ENCODE measurements around the gene KDM1A. TPM values are rescaled to one million over a fixed set of nuclear protein-coding genes. Genes with fewer than 3 reads are reported as not detected.

The KDM1A gene
- polyA plus RNA-seq, 3 donors: 22.1 to 30.2 (median 24.1) TPM

- H3K4me2 ChIP-seq (replicated peaks; ENCODE audit: extremely low read depth, low read length, poor library complexity, severe bottlenecking): no peak overlapping the region
- no peak overlapping the region for H3K4me3 Mint-ChIP-seq
- no peak for DNase-seq
- H2AFZ ChIP-seq (ENCODE audit: insufficient read depth, low read depth, low read length, poor library complexity, severe bottlenecking): no peak overlapping the region
- peaks cover 0 to 4% (median 0%) of the 10 kb centered on the region in 3 donors for H3K27me3 Mint-ChIP-seq (ENCODE audit: low read depth in 3 of 3)
- peaks cover 54 to 87% of the 10 kb centered on the region in 2 donors for H3K36me3 ChIP-seq (replicated peaks in 1 of 2; ENCODE audit: control insufficient read depth in 1 of 2, insufficient read depth in 2 of 2, low read length in 2 of 2)
- no peaks in the 10 kb centered on the region for H3K9me3 ChIP-seq (replicated peaks in 1 of 2; ENCODE audit: control insufficient read depth in 1 of 2, insufficient read depth in 1 of 2, low read length in 2 of 2)
- no peak overlapping the region for H3K27ac Mint-ChIP-seq
- H4K20me1 ChIP-seq (ENCODE audit: insufficient read depth, low read length): no peaks in the 10 kb centered on the region
- no peaks in the 10 kb centered on the region for H3K4me1 ChIP-seq (ENCODE audit: control insufficient read depth in 1 of 2, insufficient read depth in 2 of 2, low read length in 2 of 2)
- H3K27me3 ChIP-seq (ENCODE audit: control insufficient read depth in 2 of 2, insufficient read depth in 2 of 2, low read length in 2 of 2): no peaks in the 10 kb centered on the region
- H3K9me3 Mint-ChIP-seq: peaks cover 0 to 1% (median 0%) of the 10 kb centered on the region in 7 donors
- no peak overlapping the region for H3K27ac ChIP-seq (ENCODE audit: low read depth in 1 of 2, low read length in 2 of 2)
- no peaks in the 10 kb centered on the region for H3K79me2 ChIP-seq (ENCODE audit: insufficient read depth, low read length)
- H3K36me3 Mint-ChIP-seq: peaks cover 69 to 79% of the 10 kb centered on the region in 2 donors
- TF ChIP-seq CTCF (IDR thresholded peaks at IDR 0.05): no peak
- H3K4me3 ChIP-seq (replicated peaks in 1 of 3; ENCODE audit: low read depth in 2 of 3, low read length in 3 of 3): no peak overlapping the region
- WGBS (ENCODE audit: insufficient coverage): no CpG with 5 or more reads among the region's 1 CpG
- intact Hi-C loops (cut with micrococcal nuclease): no loop called here
- no peak overlapping the region for H3K9ac ChIP-seq (ENCODE audit: insufficient read depth, low read length, poor library complexity, severe bottlenecking)
- H3K4me1 Mint-ChIP-seq: no peaks in the 10 kb centered on the region
Measured at GRCh38 chr1:23090056-23090455, 70.8 kb downstream of the KDM1A start.

- intact Hi-C loops (cut with micrococcal nuclease): no loop called here
- no peak overlapping the region for H3K4me3 ChIP-seq (replicated peaks in 1 of 3; ENCODE audit: low read depth in 2 of 3, low read length in 3 of 3)
- Mint-ChIP-seq H3K27me3 (ENCODE audit: low read depth in 3 of 3) (peaks cover 0 to 4% (median 0%) of the 10 kb centered on the region in 3 donors), H3K27ac (peak overlapping the region in 1 of 7 donors; percentile 49), H3K4me1 (no peaks in the 10 kb centered on the region), H3K4me3 (no peak overlapping the region), H3K36me3 (peaks cover 57 to 66% of the 10 kb centered on the region in 2 donors), H3K9me3 (peaks cover 0 to 1% (median 0%) of the 10 kb centered on the region in 7 donors)
- H3K79me2 ChIP-seq (ENCODE audit: insufficient read depth, low read length): no peaks in the 10 kb centered on the region
- H2AFZ ChIP-seq (ENCODE audit: insufficient read depth, low read depth, low read length, poor library complexity, severe bottlenecking): no peak overlapping the region
- peaks cover 44 to 72% of the 10 kb centered on the region in 2 donors for H3K36me3 ChIP-seq (replicated peaks in 1 of 2; ENCODE audit: control insufficient read depth in 1 of 2, insufficient read depth in 2 of 2, low read length in 2 of 2)
- H4K20me1 ChIP-seq (ENCODE audit: insufficient read depth, low read length): no peaks in the 10 kb centered on the region
- H3K9ac ChIP-seq (ENCODE audit: insufficient read depth, low read length, poor library complexity, severe bottlenecking): no peak overlapping the region
- TF ChIP-seq CTCF (IDR thresholded peaks at IDR 0.05): no peak
- H3K9me3 ChIP-seq (replicated peaks in 1 of 2; ENCODE audit: control insufficient read depth in 1 of 2, insufficient read depth in 1 of 2, low read length in 2 of 2): no peaks in the 10 kb centered on the region
- DNase-seq: no peak
- WGBS (ENCODE audit: insufficient coverage): 100% methylated on average over 3 of the region's 7 CpGs
- no peak overlapping the region for H3K4me2 ChIP-seq (replicated peaks; ENCODE audit: extremely low read depth, low read length, poor library complexity, severe bottlenecking)
- H3K4me1 ChIP-seq (ENCODE audit: control insufficient read depth in 1 of 2, insufficient read depth in 2 of 2, low read length in 2 of 2): no peaks in the 10 kb centered on the region
- no peak overlapping the region for H3K27ac ChIP-seq (ENCODE audit: low read depth in 1 of 2, low read length in 2 of 2)
- H3K27me3 ChIP-seq (ENCODE audit: control insufficient read depth in 2 of 2, insufficient read depth in 2 of 2, low read length in 2 of 2): no peaks in the 10 kb centered on the region
Measured at GRCh38 chr1:23091545-23091944, 72.3 kb downstream of the KDM1A start.

All from CD14-positive monocyte (primary cell).